Activated CD4-positive, alpha-beta T cell treated with anti-CD3 and anti-CD28 coated beads, Interleukin-2, amount 10 ng/mL, durations not matched to agents 24 days and 14 days (primary cell): ENCODE data around the gene IL11. TPM values are rescaled to one million over a fixed set of nuclear protein-coding genes. Genes with fewer than 3 reads are reported as not detected.

ENCODE experiments used
- total RNA-seq: library from RNA; stranded (reverse); gene quantifications from 2 replicates; pipeline ENCODE4 v1.2.3, GENCODE V29; 2022

IL11 gene
- total RNA-seq, 1 donor from 2014 or later, result not detected

Other genes with a start within 250 kb of the IL11 start
- 0.36 and 0.51 TPM in 2 replicates for gene TNNT1, start 221.3 kb downstream of the IL11 start, total RNA-seq
- not detected in 2 replicates for gene TNNI3, start 212.7 kb downstream of the IL11 start, total RNA-seq
- gene DNAAF3, start 203.8 kb downstream of the IL11 start, total RNA-seq, result not detected in 2 replicates
- not detected in 2 replicates for gene SYT5, start 190.2 kb downstream of the IL11 start, total RNA-seq
- not detected in 2 replicates for gene PTPRH, start 161.0 kb downstream of the IL11 start, total RNA-seq
- 6.8 and 7.7 TPM in 2 replicates for gene TMEM86B, start 141.7 kb downstream of the IL11 start, total RNA-seq
- 196 and 216 TPM in 2 replicates for gene PPP6R1, start 111.4 kb downstream of the IL11 start, total RNA-seq
- 63.9 and 68.3 TPM in 2 replicates for gene HSPBP1, start 90.4 kb downstream of the IL11 start, total RNA-seq
- 5.9 and 7.9 TPM in 2 replicates for gene BRSK1, start 86.5 kb downstream of the IL11 start, total RNA-seq
- 0.28 and 0.69 TPM in 2 replicates for gene TMEM150B, start 45.1 kb downstream of the IL11 start, total RNA-seq
- gene KMT5C, start 30.6 kb downstream of the IL11 start, total RNA-seq, result 31.3 and 32.2 TPM in 2 replicates
- gene COX6B2, start 15.7 kb downstream of the IL11 start, total RNA-seq, result 0.26 TPM in 1 of 2 replicates, not detected in the other
- not detected in 2 replicates for gene GARIN5B, start 7.2 kb downstream of the IL11 start, total RNA-seq
- gene TMEM190, start 6.4 kb upstream of the IL11 start, total RNA-seq, result not detected in 2 replicates
- 9.7 and 11.3 TPM in 2 replicates for gene TMEM238, start 13.8 kb upstream of the IL11 start, total RNA-seq
- gene RPL28, start 15.5 kb upstream of the IL11 start, total RNA-seq, result 1,992 and 2,022 TPM in 2 replicates
- gene UBE2S, start 37.3 kb upstream of the IL11 start, total RNA-seq, result 227 and 248 TPM in 2 replicates
- gene SHISA7, start 72.8 kb upstream of the IL11 start, total RNA-seq, result not detected in 2 replicates
- gene ISOC2, start 91.2 kb upstream of the IL11 start, total RNA-seq, result 34.2 and 35.2 TPM in 2 replicates
- gene C19orf85, start 94.3 kb upstream of the IL11 start, total RNA-seq, result not detected in 2 replicates
- 8.8 and 10.0 TPM in 2 replicates for gene ZNF628, start 106.2 kb upstream of the IL11 start, total RNA-seq
- gene NAT14, start 114.7 kb upstream of the IL11 start, total RNA-seq, result 21.7 and 23.4 TPM in 2 replicates
- 0.19 and 0.21 TPM in 2 replicates for gene SSC5D, start 118.0 kb upstream of the IL11 start, total RNA-seq
- not detected in 2 replicates for gene SBK2, start 166.7 kb upstream of the IL11 start, total RNA-seq
- gene SBK3, start 175.1 kb upstream of the IL11 start, total RNA-seq, result not detected in 2 replicates
- gene ZNF579, start 210.4 kb upstream of the IL11 start, total RNA-seq, result 9.6 and 10.4 TPM in 2 replicates
- 20.4 and 21.4 TPM in 2 replicates for gene FIZ1, start 229.1 kb upstream of the IL11 start, total RNA-seq
- gene ZNF524, start 229.8 kb upstream of the IL11 start, total RNA-seq, result 17.8 and 19.0 TPM in 2 replicates
- gene ZNF865, start 235.2 kb upstream of the IL11 start, total RNA-seq, result 12.2 and 12.5 TPM in 2 replicates